HEK293 (cell line): ENCODE measurements around the gene C16orf92.

Experiments used
- CTCF ChIA-PET: fragments of 350-600 bp; formaldehyde crosslinking; extraction: SDS; loops from one replicate; lab custom pipeline; 2021; ENCODE audit warnings: antibody characterized with exemption; lab: Yijun Ruan, JAX
- POLR2A ChIA-PET: fragments of 300-600 bp; formaldehyde crosslinking; extraction: SDS; loops from one replicate; lab custom pipeline; 2020; ENCODE audit warnings: antibody characterized with exemption, inconsistent platforms; lab: Yijun Ruan, JAX
- H3K27ac ChIP-seq: fragments of 200-500 bp; sonication (Bioruptor generic); 2 replicates; pipeline ENCODE4 v1.5.1; 2014; ENCODE audit warnings: low read depth, low read length, control low read depth, inconsistent platforms; ENCODE audit errors: extremely low read depth
- H3K36me3 ChIP-seq, 2 experiments: fragments of 200-500 bp in 1 of 2; sonication (Bioruptor generic) in 1 of 2; 1 replicate in 1 of 2; 2 replicates in 1 of 2; pipeline ENCODE4 v1.5.1; 2014 to 2017; ENCODE audit warnings: inconsistent platforms in 2 of 2, low read length in 2 of 2; ENCODE audit not compliant: control insufficient read depth in 2 of 2, insufficient read depth in 1 of 2
- H3K4me1 ChIP-seq: fragments of 200-500 bp; sonication (Bioruptor generic); 2 replicates; pipeline ENCODE4 v1.5.1; 2014; ENCODE audit warnings: mild to moderate bottlenecking, low read length, inconsistent platforms; ENCODE audit not compliant: control insufficient read depth, insufficient read depth
- H3K4me3 ChIP-seq: 2 replicates; pipeline ENCODE4 v1.5.1; 2011; ENCODE audit warnings: low read depth, mild to moderate bottlenecking, control low read depth, low read length, moderate library complexity
- H3K9me3 ChIP-seq: fragments of 200-500 bp; sonication (Bioruptor generic); 2 replicates; pipeline ENCODE4 v1.5.1; 2014; ENCODE audit warnings: low read depth, low read length, inconsistent platforms; ENCODE audit not compliant: control insufficient read depth, insufficient read depth
- EGR2 ChIP-seq: fragments of 450-650 bp; formaldehyde crosslinking; IDR thresholded peaks from 2 replicates; pipeline ENCODE4 v1.5.1; 2016; ENCODE audit warnings: low read depth, missing biosample characterization, missing genetic modification characterization
- IKZF3 ChIP-seq: fragments of 450-650 bp; IDR thresholded peaks from 2 replicates; pipeline ENCODE4 v1.5.0; 2018; ENCODE audit warnings: missing biosample characterization, mild to moderate bottlenecking, missing genetic modification characterization, moderate library complexity
- KLF1 ChIP-seq: fragments of 450-650 bp; formaldehyde crosslinking; IDR thresholded peaks from 2 replicates; pipeline ENCODE4 v1.5.1; 2016; ENCODE audit warnings: missing biosample characterization, missing genetic modification characterization
- KLF16 ChIP-seq: fragments of 450-650 bp; formaldehyde crosslinking; IDR thresholded peaks from 2 replicates; pipeline ENCODE4 v1.5.1; 2017; ENCODE audit warnings: missing biosample characterization, missing genetic modification characterization
- SCRT1 ChIP-seq: fragments of 450-650 bp; formaldehyde crosslinking; IDR thresholded peaks from 2 replicates; pipeline ENCODE4 v1.5.1; 2016; ENCODE audit warnings: missing biosample characterization, missing genetic modification characterization, borderline replicate concordance
- SP3 ChIP-seq: fragments of 450-650 bp; formaldehyde crosslinking; IDR thresholded peaks from 2 replicates; pipeline ENCODE4 v1.5.1; 2016; ENCODE audit warnings: missing biosample characterization, missing genetic modification characterization
- WT1 ChIP-seq: fragments of 450-650 bp; formaldehyde crosslinking; IDR thresholded peaks from 2 replicates; pipeline ENCODE4 v1.5.1; 2016; ENCODE audit warnings: missing biosample characterization, missing genetic modification characterization
- ZBTB48 ChIP-seq: fragments of 450-650 bp; formaldehyde crosslinking; IDR thresholded peaks from 2 replicates; pipeline ENCODE4 v1.5.1; 2016; ENCODE audit warnings: missing biosample characterization, missing genetic modification characterization
- ZNF248 ChIP-seq: fragments of 450-650 bp; formaldehyde crosslinking; IDR thresholded peaks from 2 replicates; pipeline ENCODE4 v1.5.1; 2017; ENCODE audit warnings: missing biosample characterization, missing genetic modification characterization
- ZNF341 ChIP-seq: fragments of 450-650 bp; formaldehyde crosslinking; IDR thresholded peaks from 2 replicates; pipeline ENCODE4; 2016; ENCODE audit warnings: low read depth, missing biosample characterization, missing genetic modification characterization
- ZNF501 ChIP-seq: fragments of 450-650 bp; formaldehyde crosslinking; IDR thresholded peaks from 2 replicates; pipeline ENCODE4 v1.5.1; 2016; ENCODE audit warnings: missing biosample characterization, missing genetic modification characterization
- ZNF785 ChIP-seq: fragments of 450-650 bp; formaldehyde crosslinking; IDR thresholded peaks from 2 replicates; pipeline ENCODE4 v1.5.1; 2016; ENCODE audit warnings: missing biosample characterization, missing genetic modification characterization
- TF ChIP-seq, protein P1 (sequence below): fragments of 450-650 bp; formaldehyde crosslinking; IDR thresholded peaks from 2 replicates; pipeline ENCODE4 v1.5.1; 2016; ENCODE audit warnings: missing biosample characterization, missing genetic modification characterization

Gene C16orf92

DNA sequence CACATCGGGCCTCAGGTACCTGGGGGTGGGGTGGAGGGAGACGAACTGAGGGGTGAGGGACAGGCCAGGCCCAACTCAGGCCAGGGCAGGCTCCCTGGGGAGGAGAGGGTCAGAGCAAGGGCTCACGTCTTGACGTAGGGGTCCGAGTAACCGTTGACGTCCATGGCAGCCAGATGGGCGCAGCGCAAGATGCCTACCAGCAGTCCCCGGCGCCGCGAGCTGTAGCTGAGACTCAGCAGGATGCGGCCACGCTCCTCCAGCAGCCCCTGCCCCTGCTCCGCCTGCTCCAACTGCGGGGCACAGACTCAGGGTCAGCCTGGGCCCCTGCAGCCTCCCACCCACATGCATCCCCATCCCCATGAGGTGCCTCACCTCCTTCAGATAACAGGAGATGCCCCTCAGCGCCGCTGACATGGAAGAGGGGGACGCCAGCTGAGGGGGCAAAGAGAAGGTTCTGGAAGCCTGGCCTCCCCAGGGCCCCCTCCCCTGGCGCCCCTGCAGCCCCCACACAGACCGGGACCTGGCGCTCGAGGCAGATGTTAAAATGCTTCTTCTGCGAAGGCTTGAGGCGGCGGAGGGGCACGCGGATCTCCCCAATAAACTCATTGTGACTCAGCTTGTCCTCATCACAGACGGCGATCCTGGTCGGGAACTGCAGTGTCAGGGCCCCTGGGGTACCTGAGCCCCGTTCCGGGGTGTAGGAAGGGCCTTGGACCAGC, 16.2 kb upstream of the C16orf92 start:
- H3K36me3 ChIP-seq = peaks cover 0 to 45% of the 10 kb centered on the region in 2 experiments; a peak in 1 of 3 replicates
- ChIA-PET POLR2A (interaction anchor here (1.0 to 1.7 kb wide), 3 partner anchors 34 to 107 kb away, joined by 3 to 7 read pairs (median 4); no protein-coding TSS in a partner anchor), CTCF (interaction anchor here (1.1 to 2.1 kb wide), 5 partner anchors 10 to 98 kb away, joined by 3 to 12 read pairs (median 4); partner anchors contain the start of gene INO80E)
- H3K4me3 ChIP-seq = no peak overlapping the region
- no peaks in the 10 kb centered on the region for H3K4me1 ChIP-seq
- TF ChIP-seq IKZF3 (0 out of 2 replicates have a peak, but pooled peaks have one; percentile 13), ZNF501 (tag by site-specific recombination) (no peak)
- no peaks in the 10 kb centered on the region for H3K9me3 ChIP-seq
- H3K27ac ChIP-seq = no peak overlapping the region

DNA sequence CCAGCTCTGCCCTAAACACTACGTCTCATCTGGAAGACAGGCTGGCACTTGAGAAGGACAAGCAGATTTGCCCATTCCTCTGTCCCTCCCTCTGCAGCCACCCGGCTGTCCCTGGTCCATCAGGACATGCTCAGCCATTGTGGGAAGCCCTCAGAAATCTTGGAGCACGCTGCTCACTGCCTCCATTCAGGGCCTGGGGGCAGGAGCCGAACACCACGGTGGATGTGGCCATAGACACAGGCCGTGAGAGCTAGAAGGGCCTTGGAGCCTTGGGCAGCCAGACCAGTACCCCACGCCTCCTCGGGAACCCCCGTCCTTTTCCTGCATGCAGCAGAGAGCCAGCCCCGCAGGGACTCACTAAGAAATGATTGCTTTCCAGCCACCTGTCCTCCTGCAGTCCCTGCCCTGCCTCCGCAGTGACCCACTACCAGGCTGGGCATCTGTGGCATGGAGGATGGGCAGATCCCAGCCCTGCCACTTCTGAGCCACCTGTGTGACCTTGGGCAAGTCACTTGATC, 15.6 kb upstream of the C16orf92 start:
- Histone ChIP-seq H3K36me3 (peaks cover 0 to 39% of the 10 kb centered on the region in 2 experiments; a peak in 1 of 3 replicates), H3K4me3 (no peak overlapping the region), H3K27ac (no peak overlapping the region), H3K9me3 (no peaks in the 10 kb centered on the region), H3K4me1 (no peaks in the 10 kb centered on the region)
- ChIA-PET POLR2A (interaction anchor here (1.0 to 1.5 kb wide), 2 partner anchors 14 to 61 kb away, joined by 3 to 4 read pairs; no protein-coding TSS in a partner anchor), CTCF (interaction anchor here (1.1 to 2.1 kb wide), 4 partner anchors 11 to 48 kb away, joined by 3 to 12 read pairs (median 3); partner anchors contain the start of gene INO80E)
- no peak for TF ChIP-seq WT1 (tag by site-specific recombination)
- no peak for TF ChIP-seq SP3 (tag by site-specific recombination)
- 0 out of 2 replicates have a peak, but pooled peaks have one; percentile 15 for TF ChIP-seq ZNF341 (tag by site-specific recombination)
- no peak for TF ChIP-seq KLF16
- TF ChIP-seq, protein P1, sequence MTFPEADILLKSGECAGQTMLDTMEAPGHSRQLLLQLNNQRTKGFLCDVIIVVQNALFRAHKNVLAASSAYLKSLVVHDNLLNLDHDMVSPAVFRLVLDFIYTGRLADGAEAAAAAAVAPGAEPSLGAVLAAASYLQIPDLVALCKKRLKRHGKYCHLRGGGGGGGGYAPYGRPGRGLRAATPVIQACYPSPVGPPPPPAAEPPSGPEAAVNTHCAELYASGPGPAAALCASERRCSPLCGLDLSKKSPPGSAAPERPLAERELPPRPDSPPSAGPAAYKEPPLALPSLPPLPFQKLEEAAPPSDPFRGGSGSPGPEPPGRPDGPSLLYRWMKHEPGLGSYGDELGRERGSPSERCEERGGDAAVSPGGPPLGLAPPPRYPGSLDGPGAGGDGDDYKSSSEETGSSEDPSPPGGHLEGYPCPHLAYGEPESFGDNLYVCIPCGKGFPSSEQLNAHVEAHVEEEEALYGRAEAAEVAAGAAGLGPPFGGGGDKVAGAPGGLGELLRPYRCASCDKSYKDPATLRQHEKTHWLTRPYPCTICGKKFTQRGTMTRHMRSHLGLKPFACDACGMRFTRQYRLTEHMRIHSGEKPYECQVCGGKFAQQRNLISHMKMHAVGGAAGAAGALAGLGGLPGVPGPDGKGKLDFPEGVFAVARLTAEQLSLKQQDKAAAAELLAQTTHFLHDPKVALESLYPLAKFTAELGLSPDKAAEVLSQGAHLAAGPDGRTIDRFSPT (tag by site-specific recombination) = peak; percentile 29; the same call in 1 of the 2 replicates
- no peak for TF ChIP-seq ZNF248 (tag by site-specific recombination)
- no peak for TF ChIP-seq ZBTB48 (tag by site-specific recombination)
- no peak for TF ChIP-seq KLF1 (tag by site-specific recombination)
- TF ChIP-seq SCRT1 (tag by site-specific recombination) = no peak

DNA sequence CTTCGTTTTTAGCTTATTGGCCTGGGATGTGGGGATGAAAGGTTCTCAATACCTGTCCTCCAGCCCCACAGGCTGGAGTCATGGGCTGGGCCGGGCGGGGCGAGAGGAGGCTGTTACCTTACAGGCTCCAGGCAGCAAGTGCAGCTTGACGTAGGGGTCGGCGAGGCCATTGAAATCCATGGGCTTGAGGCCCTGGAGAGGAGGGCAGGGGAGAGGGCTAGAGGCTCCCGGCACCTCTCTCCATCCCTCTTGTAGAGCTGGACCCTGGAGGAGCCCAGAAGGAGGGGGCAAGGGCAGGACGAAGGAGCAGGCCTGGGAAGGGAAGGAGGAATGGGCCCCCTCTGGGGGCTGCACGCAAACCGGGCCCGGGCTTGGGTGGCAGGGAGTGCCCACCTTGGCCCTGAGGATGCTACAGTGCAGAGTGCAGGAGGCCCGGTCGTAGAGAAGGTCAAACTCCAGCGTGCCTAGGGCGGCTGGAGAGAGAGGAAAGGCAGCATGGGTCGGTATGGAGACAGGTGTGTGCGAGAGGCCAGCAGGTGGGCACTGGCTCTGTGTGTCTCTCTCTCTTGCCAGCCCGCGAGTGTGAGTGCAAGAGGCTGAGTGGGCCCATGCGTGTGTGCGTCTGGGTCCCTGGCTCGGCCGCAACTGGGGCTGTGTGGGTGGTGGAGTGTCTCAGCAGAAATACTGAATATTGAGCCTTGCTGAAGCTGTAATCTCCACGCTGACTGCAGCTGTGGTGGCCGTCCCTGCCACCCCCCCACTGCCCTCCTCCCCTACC, 13.7 kb upstream of the C16orf92 start:
- ChIA-PET CTCF (interaction anchor here (1.4 kb wide), 1 partner anchor 23 kb away, joined by 6 read pairs; no protein-coding TSS in a partner anchor), POLR2A (interaction anchor here (0.6 to 1.5 kb wide), 4 partner anchors 14 to 177 kb away, joined by 3 to 5 read pairs (median 3); partner anchors contain the start of genes HIRIP3 and KCTD13)
- H3K36me3 ChIP-seq = peaks cover 0 to 22% of the 10 kb centered on the region in 2 experiments; a peak in 1 of 3 replicates
- no peaks in the 10 kb centered on the region for H3K4me1 ChIP-seq
- no peak overlapping the region for H3K4me3 ChIP-seq
- H3K9me3 ChIP-seq = no peaks in the 10 kb centered on the region
- H3K27ac ChIP-seq = no peak overlapping the region
- TF ChIP-seq ZNF785 (tag by site-specific recombination) = no peak
- peak; percentile 51; the same call in 1 of the 2 replicates for TF ChIP-seq EGR2 (tag by site-specific recombination)
